SU-DHL-6 (cell line): ENCODE data around the gene KMT2E.
"Not testable (repeated sequence)": the region's sequence is repeated elsewhere in the genome, so short reads cannot be mapped to it uniquely, and the experiment has no call there.

Experiments used
- H2AFZ ChIP-seq: fragments of 200-600 bp; sonication (generic); 2 replicates; pipeline ENCODE4 v1.6.1; 2014; ENCODE audit warnings: low read depth, mild to moderate bottlenecking, moderate library complexity, mixed read lengths, antibody characterized with exemption, low read length; ENCODE audit not compliant: severe bottlenecking
- H3F3A ChIP-seq: fragments of 200-600 bp; shearing (Covaris generic); 2 replicates; pipeline ENCODE4 v1.6.0; 2016; ENCODE audit warnings: antibody characterized with exemption, mild to moderate bottlenecking; ENCODE audit not compliant: insufficient read depth
- H3K27ac ChIP-seq: fragments of 200-600 bp; sonication (generic); 2 replicates; pipeline ENCODE4 v1.5.1; 2016; ENCODE audit warnings: low read depth, mild to moderate bottlenecking, low read length, moderate library complexity, mixed read lengths
- H3K27me3 ChIP-seq: fragments of 200-600 bp; sonication (generic), shearing (Covaris generic); 2 replicates; pipeline ENCODE4 v1.6.0; 2014; ENCODE audit warnings: mild to moderate bottlenecking, low read length
- H3K36me3 ChIP-seq: fragments of 200-600 bp; sonication (generic); 2 replicates; pipeline ENCODE4 v1.6.1; 2014; ENCODE audit warnings: mild to moderate bottlenecking, low read length, mixed read lengths
- H3K4me2 ChIP-seq: fragments of 300-600, 200-600 bp; shearing (Covaris generic), sonication (generic); 2 replicates; pipeline ENCODE4 v1.6.0; 2014; ENCODE audit warnings: low read length, low read depth, mild to moderate bottlenecking; ENCODE audit not compliant: poor library complexity, severe bottlenecking
- H3K4me3 ChIP-seq: fragments of 200-600 bp; sonication (generic); 2 replicates; pipeline ENCODE4 v1.5.1; 2014; ENCODE audit warnings: antibody characterized with exemption, low read length, mild to moderate bottlenecking, mixed read lengths; ENCODE audit not compliant: insufficient read depth, poor library complexity, severe bottlenecking
- H3K79me2 ChIP-seq: fragments of 200-600 bp; sonication (generic); 2 replicates; pipeline ENCODE4 v1.6.1; 2014; ENCODE audit warnings: mild to moderate bottlenecking, low read length, moderate library complexity; ENCODE audit not compliant: insufficient read depth
- H3K9ac ChIP-seq: fragments of 200-600 bp; sonication (generic); 2 replicates; pipeline ENCODE4 v1.7.0; 2014; ENCODE audit warnings: mild to moderate bottlenecking, low read length
- H3K9me2 ChIP-seq: fragments of 200-600 bp; sonication (generic); replicated peaks from 2 replicates; pipeline ENCODE4 v1.6.1; 2014; ENCODE audit warnings: low read length; ENCODE audit not compliant: insufficient read depth
- H3K9me3 ChIP-seq: fragments of 200-600 bp; sonication (generic); 2 replicates; pipeline ENCODE4 v1.6.1; 2014; ENCODE audit warnings: low read length, mixed read lengths; ENCODE audit not compliant: insufficient read depth
- H4K20me1 ChIP-seq: fragments of 200-600 bp; sonication (generic); 2 replicates; pipeline ENCODE4 v1.6.1; 2014; ENCODE audit warnings: low read depth, mild to moderate bottlenecking, antibody characterized with exemption, low read length, moderate library complexity, mixed read lengths
- CTCF ChIP-seq: fragments of 200-600 bp; sonication (generic); IDR thresholded peaks from one replicate; pipeline ENCODE4 v1.5.1; 2017; ENCODE audit warnings: antibody characterized with exemption, mild to moderate bottlenecking, low read length, moderate library complexity; ENCODE audit not compliant: insufficient read depth, poor library complexity, severe bottlenecking
- EZH2phosphoT487 ChIP-seq: fragments of 200-600 bp; sonication (generic), shearing (Covaris generic); conservative IDR thresholded peaks from 2 replicates; pipeline ENCODE4 v1.6.1; 2018; ENCODE audit warnings: mild to moderate bottlenecking, antibody characterized with exemption, low read length, moderate library complexity, mixed read lengths

KMT2E gene

GRCh38 chr7:104973227-104973626 lies 40.8 kb upstream of the KMT2E start:
- Histone ChIP-seq H3K9me2 (no peaks in the 10 kb centered on the region), H3K4me3 (no peak overlapping the region), H3F3A (no peaks in the 10 kb centered on the region), H3K36me3 (no peaks in the 10 kb centered on the region), H4K20me1 (no peaks in the 10 kb centered on the region), H3K79me2 (no peaks in the 10 kb centered on the region), H2AFZ (no peak overlapping the region), H3K27ac (no peak overlapping the region), H3K9me3 (no peaks in the 10 kb centered on the region), H3K9ac (no peak overlapping the region), H3K27me3 (no peaks in the 10 kb centered on the region), H3K4me2 (no peak overlapping the region)
- TF ChIP-seq CTCF (no peak), EZH2phosphoT487 (no peak)

GRCh38 chr7:104973909-104974415 lies 40.0 kb upstream of the KMT2E start:
- Histone ChIP-seq H3K79me2 (no peaks in the 10 kb centered on the region), H3K4me3 (no peak overlapping the region), H3K27ac (no peak overlapping the region), H3F3A (no peaks in the 10 kb centered on the region), H3K9me3 (no peaks in the 10 kb centered on the region), H3K27me3 (no peaks in the 10 kb centered on the region), H2AFZ (no peak overlapping the region), H3K4me2 (no peak overlapping the region), H3K9ac (no peak overlapping the region), H4K20me1 (no peaks in the 10 kb centered on the region), H3K36me3 (no peaks in the 10 kb centered on the region), H3K9me2 (no peaks in the 10 kb centered on the region)
- no peak for TF ChIP-seq CTCF
- no peak for TF ChIP-seq EZH2phosphoT487

- H3K27me3 ChIP-seq, H3K27ac ChIP-seq, H3K4me3 ChIP-seq, H3K79me2 ChIP-seq, H3F3A ChIP-seq, H3K9me3 ChIP-seq, H3K36me3 ChIP-seq, H4K20me1 ChIP-seq, H2AFZ ChIP-seq, H3K4me2 ChIP-seq, H3K9ac ChIP-seq, H3K9me2 ChIP-seq: not testable (repeated sequence)
Observed at GRCh38 chr7:104975553-104975952, 38.5 kb upstream of the KMT2E start.

GRCh38 chr7:104976966-104977636 lies 36.9 kb upstream of the KMT2E start:
- no peak for TF ChIP-seq CTCF
- no peak for TF ChIP-seq EZH2phosphoT487
- Histone ChIP-seq H3K79me2 (no peaks in the 10 kb centered on the region), H3K4me3 (no peak overlapping the region), H3K4me2 (no peak overlapping the region), H3K9me2 (no peaks in the 10 kb centered on the region), H3K9ac (no peak overlapping the region), H4K20me1 (no peaks in the 10 kb centered on the region), H3F3A (peaks cover 9% of the 10 kb centered on the region), H3K27me3 (no peaks in the 10 kb centered on the region), H3K9me3 (no peaks in the 10 kb centered on the region), H3K27ac (no peak overlapping the region), H2AFZ (no peak overlapping the region), H3K36me3 (no peaks in the 10 kb centered on the region)
